Activated CD8-positive, alpha-beta memory T cell treated with anti-CD3 and anti-CD28 coated beads, Interleukin-2, amount 50 U/mL, for 1 hour (primary cell): ENCODE data around the gene MFSD2B.

Experiments
- DNase-seq: peaks from one replicate; pipeline ENCODE4 v3.0.0-alpha.2; 2020; ENCODE audit errors: extremely low read depth

The MFSD2B gene

DNA sequence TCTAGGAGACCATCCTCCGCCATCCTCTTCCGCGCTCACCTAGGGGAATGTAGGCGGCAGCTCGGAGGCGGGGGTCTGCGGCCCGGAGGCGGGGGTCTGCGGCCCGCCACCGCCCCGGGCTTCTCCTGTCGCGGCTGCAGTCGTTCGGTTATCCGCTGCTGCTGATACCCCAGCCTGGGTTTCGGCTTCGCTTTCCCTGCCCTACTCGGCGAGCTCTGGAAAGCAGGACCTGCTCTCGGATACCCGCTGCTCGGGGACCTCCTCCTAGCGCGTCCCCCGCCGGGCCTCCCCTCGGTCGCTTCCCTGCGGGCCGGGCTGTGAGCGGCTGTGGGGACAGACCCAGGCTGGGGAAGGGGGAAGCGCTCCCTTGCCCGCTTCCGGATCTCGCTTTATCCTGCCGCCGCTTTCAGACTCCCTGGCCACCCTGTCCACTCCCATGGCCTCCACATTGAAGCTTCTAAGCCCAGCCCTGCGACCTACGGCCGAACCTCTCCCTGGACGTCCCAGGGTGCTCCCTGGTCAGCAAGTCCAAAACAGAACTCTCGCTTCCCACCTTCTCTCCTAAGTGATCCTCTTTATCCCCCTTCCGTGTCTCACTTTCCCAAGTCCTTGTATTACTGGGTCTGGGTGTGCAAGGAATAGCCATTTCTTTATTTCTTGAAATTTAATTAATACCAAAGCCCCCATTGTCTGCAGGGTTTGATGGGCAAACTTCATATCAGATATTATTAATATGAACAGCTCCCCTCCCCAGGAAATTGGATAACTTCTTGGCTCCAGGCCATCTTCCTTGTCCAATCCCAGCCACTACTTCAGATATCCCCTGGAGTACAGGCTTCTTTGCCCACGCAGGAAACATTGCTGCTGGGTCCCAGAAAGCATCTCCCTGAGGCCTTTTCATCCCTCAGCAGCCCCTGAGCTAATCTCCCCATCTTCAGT, 40.4 kb downstream of the MFSD2B start:
- DNase-seq: no peak

- no peak for DNase-seq
Observed at GRCh38 chr2:24051833-24052232, 41.9 kb downstream of the MFSD2B start.

DNA sequence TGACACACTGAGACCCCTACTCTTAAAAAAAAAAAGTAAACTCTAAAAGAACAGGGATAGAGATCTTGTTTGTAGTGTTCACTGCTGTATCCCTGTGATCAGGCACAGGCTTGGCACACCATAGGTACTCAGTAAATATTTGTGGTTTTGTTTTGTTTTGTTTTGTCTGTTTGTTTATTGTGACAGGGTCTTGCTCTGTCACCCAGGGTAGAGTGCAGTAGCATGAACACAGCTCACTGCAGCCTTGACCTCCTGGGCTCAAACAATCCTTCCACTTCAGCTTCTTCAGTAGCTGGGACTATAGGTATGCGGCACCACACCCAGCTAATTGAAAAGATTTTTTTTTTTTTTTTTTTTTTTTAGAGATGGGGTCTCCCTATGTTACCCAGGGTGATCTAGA, 43.1 kb downstream of the MFSD2B start:
- DNase-seq: no peak

DNA sequence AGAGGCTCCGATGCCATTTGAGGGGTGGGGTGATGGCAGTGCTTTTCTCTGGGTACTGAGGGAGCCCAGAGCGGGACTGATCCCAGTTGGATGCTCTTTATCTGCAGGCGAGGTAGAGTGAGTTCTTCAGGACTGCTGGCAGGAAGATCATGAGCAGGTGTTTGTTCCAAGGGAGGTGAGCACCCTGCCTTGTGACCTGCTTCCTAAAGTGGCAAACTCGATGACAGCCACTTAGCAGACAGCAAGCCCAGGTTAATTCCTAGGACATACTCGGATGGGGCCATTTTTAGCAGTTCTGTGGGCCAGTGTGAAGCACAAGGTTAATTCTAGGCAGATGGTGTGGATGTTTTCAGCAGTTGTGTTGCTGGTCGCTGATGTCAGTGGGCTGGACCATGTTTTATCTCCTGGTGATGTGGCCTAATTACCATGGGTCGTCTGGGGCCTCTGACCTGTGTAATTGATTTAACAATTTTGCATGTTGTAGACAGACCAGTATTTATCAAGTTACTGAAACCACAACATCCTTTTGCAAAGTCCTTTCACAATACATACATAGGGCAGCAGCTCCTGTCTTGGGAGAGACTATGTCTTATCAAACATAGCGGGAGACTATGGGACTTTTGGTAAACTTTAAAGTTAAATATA, 44.6 kb downstream of the MFSD2B start:
- no peak for DNase-seq

GRCh38 chr2:24055750-24056149, 45.9 kb downstream of the MFSD2B start:
- no peak for DNase-seq

DNA sequence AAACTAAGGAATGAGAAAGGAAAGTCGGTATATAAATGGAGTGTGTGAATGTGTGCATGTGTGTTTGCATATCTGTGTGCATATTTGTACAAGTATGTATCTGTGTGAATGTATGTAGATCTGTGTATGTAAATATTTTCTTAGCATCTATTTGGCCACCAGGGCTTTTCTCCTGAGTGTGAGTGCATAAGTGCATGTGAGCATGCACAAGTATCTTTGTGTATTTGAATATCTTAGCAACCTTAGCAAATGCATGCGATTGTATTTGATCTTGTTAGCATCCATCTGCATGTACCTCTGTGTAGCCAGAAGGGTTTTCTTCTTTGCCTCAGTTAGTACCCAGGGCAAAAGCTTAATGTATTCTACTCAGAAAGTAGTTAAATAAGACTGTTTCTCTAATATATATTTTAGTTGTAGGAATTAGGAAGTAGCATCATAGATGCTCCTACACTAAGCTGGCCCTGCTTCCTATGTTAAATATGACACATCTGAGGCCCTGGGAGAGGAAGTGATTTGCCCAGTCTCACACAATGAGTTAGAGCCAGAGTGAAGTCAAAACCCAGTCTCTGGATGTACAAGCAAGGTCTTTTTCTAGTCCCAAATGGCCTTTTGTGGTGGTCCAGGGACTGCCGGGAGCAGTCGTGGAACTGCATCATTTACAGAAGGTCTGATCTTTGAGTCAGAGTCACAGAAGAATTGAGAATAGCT, 48.8 kb downstream of the MFSD2B start:
- no peak for DNase-seq

GRCh38 chr2:24065341-24065740, 55.5 kb downstream of the MFSD2B start:
- DNase-seq: no peak

DNA sequence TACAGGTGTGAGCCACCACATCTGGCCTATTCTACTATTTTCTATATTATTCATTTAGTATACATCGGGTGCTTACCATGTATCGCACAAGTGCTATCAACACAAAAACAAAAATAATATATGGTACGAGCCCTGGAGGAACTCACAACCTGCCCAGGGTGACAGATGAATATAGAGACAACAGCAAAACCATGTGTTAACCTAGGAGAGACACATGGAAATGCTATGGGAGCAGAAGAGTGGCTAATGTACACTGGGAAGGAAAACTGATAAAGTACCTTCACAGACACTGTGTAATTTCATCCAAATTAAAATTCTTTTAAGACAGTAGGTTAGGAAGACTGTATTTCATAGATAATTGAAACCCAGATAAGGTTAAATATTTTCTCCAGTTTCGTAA, 62.4 kb downstream of the MFSD2B start:
- no peak for DNase-seq

DNA sequence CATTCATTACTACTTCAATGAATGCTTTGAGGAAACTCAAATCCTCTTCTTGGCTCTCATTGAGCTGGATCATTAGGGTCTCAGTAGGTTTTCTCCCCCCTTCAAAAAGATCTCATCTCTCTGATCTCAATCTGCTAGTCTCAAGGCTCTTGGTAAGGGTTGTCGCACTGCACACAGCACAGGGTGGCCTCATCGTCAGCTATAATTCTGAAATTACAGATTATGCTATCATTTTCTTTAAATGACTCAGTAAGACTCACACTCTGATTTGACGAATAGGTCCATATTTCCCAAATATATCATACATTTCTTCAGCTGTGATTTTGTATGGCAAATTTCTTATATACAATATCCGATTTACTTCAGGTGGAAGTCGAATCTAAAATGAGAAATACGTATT, 63.9 kb downstream of the MFSD2B start:
- no peak for DNase-seq

DNA sequence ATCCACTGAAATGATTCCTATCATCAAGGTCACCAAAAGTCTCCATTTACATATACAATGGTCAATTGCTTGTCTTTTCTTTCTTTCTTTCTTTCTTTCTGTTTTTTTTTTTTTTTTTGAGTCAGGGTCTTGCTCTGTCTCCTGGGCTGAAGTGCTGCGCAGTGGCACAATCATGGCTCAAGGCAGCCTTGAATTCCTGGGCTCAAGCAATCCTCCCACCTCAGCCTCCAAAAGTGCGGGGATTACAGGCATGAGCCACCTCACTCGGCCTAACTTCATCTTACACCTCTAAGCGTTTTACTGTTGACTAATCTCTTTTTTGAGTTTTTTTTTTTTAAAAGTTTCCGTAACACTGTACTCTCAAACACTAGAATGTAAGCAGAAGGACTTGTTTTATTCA, 65.4 kb downstream of the MFSD2B start:
- DNase-seq: no peak
